OCI-LY7 (cell line): ENCODE data around the gene TAOK3.

Experiments used
- CTCF ChIP-seq: fragments of 200-600 bp; sonication (generic); conservative IDR thresholded peaks from 2 replicates; pipeline ENCODE4 v1.5.1; 2014; ENCODE audit warnings: mild to moderate bottlenecking, antibody characterized with exemption, low read length, moderate library complexity, mixed read lengths
- EZH2phosphoT487 ChIP-seq: fragments of 200-600 bp; sonication (generic); IDR thresholded peaks from 2 replicates; pipeline ENCODE4 v1.6.1; 2018; ENCODE audit warnings: low read depth, borderline replicate concordance, mild to moderate bottlenecking, mixed run types, antibody characterized with exemption, low read length, moderate library complexity, mixed read lengths

GRCh38 chr12:118219772-118220171 lies 152.9 kb downstream of the TAOK3 start:
- TF ChIP-seq EZH2phosphoT487 (no peak), CTCF (no peak)
